Stimulated activated CD8-positive, alpha-beta memory T cell treated with anti-CD3 and anti-CD28 coated beads, Interleukin-7, amount 100 ng/mL, for 24 hours (primary cell): ENCODE measurements around the gene EFCAB11.
"Not testable (repeated sequence)": the region's sequence is repeated elsewhere in the genome, so short reads cannot be mapped to it uniquely, and the experiment has no call there.

Source experiments
- DNase-seq: peaks from one replicate; pipeline ENCODE4 v3.0.0-alpha.2; 2020; ENCODE audit warnings: low read depth

EFCAB11 gene

DNA sequence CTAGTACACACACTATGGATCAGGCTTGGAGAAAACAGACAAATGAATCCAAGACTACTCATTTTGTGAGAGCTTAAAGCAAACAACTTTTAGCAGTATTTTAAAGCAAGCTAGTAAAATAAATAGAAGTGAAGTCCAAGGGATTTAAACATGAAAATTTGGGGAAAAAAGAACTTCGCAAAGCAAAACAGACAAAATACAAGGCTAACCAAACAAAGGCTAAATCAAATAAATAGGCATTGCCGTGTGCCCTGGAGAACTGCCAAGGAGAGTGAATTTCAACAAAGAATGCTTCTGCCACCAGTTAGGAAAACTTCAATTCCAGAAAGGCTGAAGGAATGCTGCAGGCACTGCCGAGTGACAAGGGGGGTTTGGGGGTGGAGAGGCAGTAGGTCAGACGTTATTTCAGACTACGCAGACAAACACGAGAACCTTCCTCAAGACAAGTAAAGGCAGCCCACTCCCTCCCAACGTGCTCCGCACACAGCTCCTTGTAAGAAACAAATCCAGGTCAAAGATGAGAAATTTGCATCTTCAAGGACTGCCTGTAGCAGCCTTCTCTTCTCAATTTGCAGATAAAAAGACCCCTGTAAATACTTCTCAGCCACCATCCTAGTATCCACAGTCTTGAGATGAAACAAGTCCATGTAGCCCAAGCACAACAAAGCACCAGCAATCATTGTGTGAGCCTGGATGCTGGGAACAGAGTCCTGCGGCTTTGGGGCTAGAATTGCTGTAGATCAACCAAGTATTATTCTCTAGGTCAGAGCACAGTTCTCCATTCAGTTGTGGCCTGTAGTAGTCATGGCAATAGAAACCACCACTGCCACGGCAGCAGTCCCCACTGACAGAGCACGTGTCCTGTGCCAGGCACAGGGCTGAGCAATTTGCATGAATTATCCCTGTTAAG, 43.3 kb downstream of the EFCAB11 start:
- DNase-seq: no peak

- no peak for DNase-seq
These were observed 43.9 kb downstream of the EFCAB11 start for GRCh38 chr14:89910691-89911009.

DNA sequence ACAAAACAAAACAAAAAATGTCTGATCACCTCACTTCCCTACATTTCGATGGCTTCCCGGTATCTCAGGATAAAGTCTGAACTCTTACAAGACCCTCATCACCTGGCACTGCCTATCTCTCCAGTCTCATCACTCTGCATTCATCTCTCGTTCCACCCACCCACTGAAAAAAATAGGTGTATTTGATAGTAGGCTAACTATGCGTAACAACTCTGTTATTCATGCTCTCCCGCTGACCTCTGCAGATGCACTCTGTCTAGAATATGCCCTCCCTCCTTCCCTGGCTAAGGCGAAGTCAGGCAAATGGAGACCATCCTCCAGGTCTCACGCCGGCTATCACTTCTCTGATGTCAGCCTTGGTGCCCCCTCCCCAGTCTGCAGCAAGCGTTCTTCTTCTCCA, 44.9 kb downstream of the EFCAB11 start:
- no peak for DNase-seq

GRCh38 chr14:89908712-89909450, 45.6 kb downstream of the EFCAB11 start:
- DNase-seq: no peak

DNA sequence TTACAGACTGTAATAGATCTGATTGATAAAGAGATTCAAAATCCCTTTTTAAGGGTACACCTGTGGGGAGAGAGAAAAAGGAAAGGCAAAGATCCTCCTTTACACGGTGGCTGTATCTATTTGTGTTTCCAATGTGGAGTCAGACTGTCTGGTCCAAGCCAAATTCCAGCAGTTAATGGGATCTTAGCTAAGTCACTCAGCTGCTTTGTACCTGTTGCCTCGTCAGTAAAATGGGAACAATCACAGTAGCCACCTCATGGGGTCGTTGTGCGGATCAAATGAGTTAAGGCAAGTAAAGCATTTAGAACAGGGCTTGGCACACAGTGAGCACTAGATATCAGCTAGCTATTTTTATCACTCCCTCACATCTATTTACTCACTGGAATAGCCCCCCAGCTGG, 46.9 kb downstream of the EFCAB11 start:
- no peak for DNase-seq

DNA sequence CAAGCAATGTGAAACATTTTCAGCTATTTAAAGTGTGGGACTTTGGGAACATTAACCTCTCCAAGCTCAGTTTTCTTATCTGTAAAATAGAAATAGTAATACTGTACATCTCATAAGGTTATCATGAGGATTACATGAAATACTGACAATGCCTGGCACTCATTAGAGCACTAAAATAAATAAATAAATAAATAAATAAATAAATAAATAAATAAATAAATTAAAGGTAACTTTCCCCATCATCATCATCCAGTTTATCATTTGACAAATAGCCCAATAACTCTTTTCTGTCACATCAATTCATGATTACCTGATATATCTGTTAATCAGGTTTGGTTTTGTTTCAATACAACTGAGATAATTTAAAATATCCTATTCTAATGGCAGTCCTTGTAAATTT, 48.5 kb downstream of the EFCAB11 start:
- DNase-seq: no peak

- no peak for DNase-seq
These were observed 51.1 kb downstream of the EFCAB11 start for GRCh38 chr14:89903340-89903952.

DNA sequence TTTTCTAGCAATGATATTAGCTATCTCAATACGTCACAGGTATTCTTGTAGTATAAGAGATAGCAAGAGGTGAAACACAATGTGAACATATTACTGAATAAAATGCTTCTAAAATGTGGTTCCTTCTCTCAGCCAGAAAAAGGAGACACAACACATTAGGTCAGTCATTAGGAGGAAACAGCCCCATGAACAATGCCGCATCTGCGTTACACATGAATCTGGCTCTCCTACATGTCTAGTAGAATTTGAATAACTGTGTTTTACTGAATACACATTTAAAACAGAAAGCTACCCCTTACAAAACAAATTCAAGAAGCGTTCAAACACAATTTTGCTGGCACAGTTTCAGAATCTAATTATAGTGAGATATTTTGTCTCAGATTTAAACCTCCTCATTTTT, 51.6 kb downstream of the EFCAB11 start:
- DNase-seq: no peak

GRCh38 chr14:89900802-89901201, 53.7 kb downstream of the EFCAB11 start:
- DNase-seq: no peak

DNA sequence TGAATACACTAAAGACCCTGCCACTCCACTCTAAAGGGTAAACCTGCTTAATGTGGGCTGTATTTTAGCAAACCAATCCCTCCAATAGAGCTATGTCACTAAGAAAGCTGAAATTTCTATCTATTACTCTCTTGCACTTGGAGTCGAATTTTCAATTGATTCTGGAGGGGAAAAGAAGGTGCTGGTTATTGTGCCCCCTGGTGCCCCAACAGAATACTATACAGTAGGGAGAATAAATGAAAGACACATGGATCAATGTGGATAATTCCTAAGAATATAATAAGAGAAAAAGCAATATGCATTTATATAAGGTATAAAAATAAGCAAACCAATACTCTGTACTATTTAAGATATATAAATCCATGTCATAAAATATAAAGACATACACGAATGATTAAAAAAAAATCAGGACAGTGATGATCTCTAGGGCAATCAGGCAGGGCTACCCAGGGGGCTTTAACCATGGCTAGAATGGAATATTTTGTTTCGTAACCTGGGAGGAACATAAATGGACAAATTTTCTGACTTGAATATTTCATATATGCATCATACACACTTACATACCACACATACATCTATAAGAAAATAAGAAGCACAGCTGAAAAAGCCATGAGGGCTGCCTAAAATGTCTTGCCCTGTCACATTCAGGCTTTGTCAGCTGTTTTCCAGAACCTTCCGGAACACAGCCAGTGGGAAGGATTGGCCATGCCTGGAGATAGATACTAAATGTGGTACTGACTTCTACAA, 54.4 kb downstream of the EFCAB11 start:
- DNase-seq: no peak

- DNase-seq: no peak
These were observed 55.2 kb downstream of the EFCAB11 start for GRCh38 chr14:89899291-89899690.

- not testable (repeated sequence) for DNase-seq
These were observed 61.1 kb downstream of the EFCAB11 start for GRCh38 chr14:89893388-89893787.

GRCh38 chr14:89892953-89893352, 61.6 kb downstream of the EFCAB11 start:
- DNase-seq: no peak

- not testable (repeated sequence) for DNase-seq
These were observed 62.8 kb downstream of the EFCAB11 start for GRCh38 chr14:89891721-89892120.

DNA sequence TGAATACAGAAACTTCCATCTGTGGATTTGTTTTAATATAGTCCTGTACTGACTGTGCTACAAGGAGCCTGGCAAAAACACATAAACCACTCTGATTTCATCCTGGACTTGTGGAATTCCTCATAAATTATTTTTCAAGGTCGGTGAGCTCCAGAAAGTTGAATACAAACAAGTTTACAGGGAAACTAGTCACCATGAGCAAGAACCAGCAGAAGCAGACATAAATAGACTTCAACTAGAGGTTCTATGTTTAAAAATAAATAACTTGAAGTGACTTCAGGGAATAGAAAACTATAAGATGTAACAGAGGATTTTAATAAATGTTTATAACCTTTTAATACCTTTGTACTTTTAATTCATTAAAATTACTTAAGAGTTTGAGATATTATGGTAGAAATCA, 63.5 kb downstream of the EFCAB11 start:
- DNase-seq: no peak

- no peak for DNase-seq
These were observed 63.9 kb downstream of the EFCAB11 start for GRCh38 chr14:89890589-89890988.

DNA sequence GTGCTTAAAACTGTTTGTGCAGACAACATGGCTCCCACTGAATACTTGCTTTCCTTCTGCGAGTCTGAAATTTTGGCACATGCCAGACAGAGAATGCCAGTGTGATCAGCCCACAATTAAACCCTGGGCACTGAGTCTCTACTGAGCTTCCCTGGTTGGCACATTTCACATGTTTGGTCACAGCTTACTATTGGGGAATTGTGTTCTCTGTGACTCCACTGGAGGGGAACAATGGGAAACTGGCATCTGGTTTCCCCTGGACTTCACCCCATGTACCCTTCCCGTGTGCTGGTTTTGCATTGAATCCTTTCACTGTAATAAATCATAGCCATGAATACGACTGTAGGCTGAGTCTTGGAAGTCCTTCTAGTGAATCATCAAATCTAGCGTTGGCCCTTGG, 64.9 kb downstream of the EFCAB11 start:
- no peak for DNase-seq

DNA sequence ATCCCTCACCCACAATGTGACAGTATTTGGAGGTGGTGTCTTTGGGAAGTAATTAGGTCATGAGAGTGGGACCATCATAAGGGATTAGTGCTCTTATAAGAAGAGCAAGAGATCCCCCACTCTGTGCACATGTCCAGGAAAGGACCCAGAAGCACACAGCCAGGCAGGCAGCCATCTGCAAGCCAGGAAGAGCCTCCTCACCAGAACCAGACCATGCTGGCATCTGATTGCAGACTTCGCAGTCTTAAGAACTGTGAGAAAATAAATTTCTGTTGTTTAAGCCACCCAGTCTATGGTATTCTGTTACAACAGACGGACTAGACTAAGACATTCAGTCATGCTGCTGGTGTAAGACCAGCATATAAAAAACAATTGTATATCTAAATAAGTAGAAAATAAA, 69.8 kb downstream of the EFCAB11 start:
- no peak for DNase-seq

DNA sequence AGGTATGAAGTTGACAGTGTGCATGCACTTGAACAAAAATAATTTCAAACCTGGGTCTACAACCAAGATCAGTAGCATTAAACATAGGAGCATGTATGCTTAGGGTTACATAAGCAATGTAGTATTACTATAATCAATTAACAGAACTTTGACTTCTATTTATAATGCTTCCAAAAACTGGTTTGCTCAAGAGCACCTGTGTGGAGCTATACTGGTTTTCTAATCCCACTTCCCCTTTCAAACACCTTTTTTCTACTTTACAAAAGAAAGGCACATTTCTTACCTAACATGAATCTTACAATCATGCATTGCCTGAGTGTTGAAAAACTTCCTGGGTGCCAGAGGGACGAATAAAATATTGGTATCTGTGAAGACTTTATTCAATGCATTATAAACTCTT, 72.7 kb downstream of the EFCAB11 start:
- no peak for DNase-seq

DNA sequence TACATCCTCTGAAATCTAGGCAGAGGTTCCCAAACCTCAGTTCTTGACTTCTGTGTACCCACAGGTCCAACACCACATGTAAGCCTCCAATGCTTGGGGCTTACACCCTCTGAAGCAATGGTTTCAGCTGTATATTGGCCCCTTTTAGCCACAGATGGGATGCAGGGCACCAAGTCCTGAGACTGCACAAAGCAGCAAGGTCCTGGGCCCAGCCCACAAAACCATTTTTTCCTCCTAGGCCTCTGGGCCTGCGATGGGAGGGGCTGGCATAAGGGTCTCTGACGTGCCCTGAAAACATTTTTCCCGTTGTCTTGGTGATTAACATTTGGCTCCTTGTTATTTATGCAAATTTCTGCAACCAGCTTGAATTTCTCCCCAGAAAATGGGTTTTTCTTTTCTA, 80.4 kb downstream of the EFCAB11 start:
- DNase-seq: not testable (repeated sequence)

- DNase-seq: no peak
These were observed 84.2 kb downstream of the EFCAB11 start for GRCh38 chr14:89870316-89870715.

DNA sequence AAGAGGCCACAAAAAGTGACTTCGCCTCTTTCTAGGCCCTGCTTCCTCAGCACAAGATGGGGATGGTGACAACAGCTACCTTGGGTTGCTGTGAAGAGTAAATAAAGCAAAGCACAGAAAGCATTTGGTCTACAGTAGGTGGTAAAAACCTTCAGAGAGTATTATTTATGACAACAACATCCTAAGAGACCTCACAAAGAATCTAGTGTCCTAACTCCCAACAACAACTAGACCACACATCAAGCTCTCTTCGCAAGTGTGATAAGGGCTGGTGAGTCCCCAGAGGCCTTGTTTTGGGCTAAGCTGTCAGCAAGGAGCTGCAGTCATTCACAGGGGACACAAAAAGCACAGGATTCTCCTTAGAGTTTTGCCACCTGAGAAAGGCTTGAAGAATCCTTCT, 84.9 kb downstream of the EFCAB11 start:
- DNase-seq: no peak
